GM18858 (cell line): ENCODE data around the gene ACOXL.

ENCODE experiments used
- ATAC-seq: cut with Tn5 transposase; IDR thresholded peaks from one replicate; pipeline ENCODE4 v1.9.1; 2021; ENCODE audit not compliant: unreplicated experiment

The ACOXL gene

DNA sequence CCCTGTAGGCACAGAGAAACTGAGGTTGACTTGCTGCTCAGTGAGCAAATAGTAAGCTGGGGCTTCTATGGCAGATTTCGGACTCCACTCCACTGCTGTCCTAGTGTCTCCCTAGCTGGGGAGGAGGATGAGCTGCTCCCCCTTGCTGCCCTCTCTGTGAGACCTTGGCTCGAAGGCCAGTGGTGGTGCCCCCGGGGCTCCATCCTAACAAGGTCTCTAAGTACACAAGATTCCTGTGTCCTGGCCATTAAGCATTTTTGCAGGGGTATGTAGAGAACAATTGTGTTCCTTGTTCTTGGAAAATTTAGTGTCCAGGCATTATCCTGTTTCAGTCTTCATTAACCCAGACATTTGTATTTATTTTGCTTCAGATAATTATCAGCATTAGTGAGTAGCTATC, 367.0 kb downstream of the ACOXL start:
- ATAC-seq: no peak

DNA sequence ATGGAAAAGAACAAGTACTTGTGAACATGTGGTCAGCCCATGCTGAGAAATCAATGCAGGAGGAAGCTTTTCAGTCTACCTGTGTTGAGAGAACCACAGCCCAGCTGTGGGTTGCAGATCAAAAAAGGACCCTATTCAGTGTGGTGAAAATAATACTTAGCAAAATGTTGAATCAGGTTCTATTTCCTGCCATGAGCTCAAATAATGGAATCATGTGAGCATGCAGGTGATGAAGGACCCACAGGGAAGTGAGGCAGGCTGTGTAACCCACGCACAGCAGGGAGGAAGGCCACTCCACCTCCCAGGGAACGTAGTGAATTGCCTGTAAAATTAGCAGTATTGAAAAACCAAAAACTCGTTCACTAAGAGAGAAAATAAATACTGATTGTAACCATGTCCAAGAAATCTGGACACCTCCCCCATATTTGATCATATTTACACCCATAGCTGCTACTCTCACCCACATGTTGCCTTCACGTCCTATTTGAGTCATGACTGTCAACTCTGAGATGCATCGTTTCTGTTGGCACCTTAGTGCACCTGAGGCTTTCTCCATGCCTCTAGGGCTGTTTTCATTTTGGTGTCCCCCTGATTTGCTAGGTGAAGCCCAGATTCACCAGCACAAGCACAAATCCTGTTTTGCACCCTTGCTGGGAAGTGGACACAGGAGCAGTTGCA, 367.9 kb downstream of the ACOXL start:
- peak; percentile 24 for ATAC-seq

DNA sequence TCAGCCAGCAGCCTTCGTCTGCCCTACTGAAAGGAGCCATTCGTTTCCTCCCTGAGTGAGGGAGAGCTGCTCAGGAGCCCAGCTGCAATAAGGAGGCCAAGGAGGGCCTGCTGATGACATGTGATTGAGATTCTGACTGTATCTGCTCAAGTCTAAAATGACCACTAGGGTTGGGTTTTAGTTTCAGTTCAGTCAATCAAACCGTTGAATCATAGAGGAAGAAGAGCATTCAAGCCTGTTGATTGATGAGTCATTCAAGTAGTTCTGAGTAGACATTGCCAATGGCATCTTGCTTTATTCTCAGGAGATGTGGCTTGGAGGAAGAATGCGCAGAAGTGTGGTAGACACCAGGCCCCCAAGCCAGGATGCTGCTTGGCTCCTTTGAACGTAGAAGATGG, 368.4 kb downstream of the ACOXL start:
- peak; percentile 70 for ATAC-seq

DNA sequence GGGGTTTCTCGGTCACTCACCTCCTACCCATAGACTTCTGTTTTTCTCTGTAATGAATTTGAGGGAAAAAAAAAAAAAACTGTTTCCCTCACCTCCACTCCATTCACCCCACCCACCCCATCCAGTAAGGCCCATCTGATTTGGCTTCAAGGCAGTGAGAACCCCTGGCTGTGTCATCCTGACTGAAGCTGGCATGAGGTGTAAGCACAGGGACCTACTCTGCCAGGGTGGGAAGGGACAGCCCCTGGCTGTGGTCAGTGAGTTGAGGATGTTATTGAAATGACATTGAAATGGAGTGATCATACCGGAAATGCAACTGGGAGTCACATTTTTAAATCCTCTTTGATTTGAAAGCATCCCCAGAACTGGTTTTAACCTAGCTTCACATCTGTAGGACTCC, 369.2 kb downstream of the ACOXL start:
- ATAC-seq: no peak

DNA sequence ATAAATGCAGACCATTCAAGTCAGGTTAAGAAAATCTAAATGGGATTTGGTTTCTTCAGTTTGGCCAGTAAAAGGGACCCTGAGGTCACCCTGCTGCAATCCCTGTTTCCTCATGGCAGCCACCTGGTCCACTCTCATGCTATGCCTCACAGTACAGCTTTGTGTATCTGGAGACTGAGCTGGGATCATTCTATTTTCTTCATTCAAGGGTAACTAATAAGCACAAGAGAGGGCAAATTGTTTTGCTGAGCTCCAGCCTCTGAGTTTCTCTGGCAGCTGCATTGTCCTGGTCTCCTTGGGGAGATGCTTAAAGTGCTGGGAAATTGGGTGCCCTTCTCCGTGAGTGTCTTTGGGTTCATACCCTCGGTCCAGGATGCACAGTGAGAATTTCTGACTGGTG, 369.8 kb downstream of the ACOXL start:
- ATAC-seq: no peak

DNA sequence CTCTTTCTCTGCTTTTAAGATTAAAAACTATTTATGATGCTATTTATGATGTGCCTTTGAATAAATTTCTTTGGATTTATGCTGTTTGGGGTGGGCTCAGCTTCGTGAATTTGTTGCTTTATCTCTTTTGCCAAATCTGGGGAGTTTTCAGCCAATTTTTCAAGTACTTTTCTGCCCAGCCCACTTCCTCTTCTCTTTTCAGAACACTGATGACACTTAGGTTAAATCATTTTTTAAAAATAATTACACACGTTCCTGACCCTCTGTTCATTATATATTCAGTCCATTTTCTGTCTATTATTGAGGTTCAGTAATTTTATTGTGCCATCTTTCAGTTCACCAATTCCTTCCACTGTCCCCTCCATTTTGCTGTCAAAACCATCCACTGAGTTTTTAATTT, 373.6 kb downstream of the ACOXL start:
- ATAC-seq: no peak

DNA sequence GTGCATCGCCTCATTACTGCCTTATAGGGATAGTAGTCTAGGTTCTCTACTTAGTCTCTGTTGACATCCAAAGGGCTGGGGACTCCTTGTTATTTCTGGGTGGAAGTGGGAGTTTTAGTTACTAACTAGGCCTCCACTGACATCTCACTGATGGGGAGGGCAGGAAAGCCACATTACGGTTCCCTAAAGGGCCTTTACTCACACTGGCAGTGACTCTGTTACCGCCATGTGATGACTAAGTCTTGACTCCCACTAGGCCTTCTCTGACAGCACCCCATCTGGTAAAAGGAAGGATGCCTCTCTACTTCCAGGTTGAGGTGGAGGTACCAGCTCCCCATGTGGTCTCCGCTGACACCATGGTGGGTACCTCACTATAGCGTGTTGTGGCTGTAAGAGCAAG, 374.3 kb downstream of the ACOXL start:
- ATAC-seq: no peak

DNA sequence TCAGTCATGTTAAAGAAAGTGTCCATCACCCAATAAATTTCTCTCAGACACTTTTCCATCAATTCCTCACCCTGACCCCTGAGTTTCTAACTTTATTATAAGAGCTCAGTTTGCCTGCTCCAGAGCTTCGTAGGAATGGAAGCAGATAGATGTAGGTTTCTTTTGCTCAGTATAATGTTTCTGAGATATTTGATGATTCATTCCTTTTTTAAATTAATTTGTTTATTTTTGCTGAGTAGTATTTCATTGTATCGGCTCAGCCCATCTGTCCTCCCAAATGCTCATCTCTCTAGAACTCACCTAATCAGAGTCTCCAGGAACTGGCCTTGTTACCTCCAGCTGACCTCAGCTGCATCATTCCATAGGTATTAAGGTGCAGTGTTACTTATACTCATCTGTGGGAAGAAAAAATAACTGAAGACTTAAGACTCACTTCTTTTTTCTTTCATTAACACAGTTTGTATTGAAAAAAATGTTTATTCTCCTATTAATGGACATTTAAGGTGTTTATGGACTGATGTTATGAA, 376.4 kb downstream of the ACOXL start:
- no peak for ATAC-seq

DNA sequence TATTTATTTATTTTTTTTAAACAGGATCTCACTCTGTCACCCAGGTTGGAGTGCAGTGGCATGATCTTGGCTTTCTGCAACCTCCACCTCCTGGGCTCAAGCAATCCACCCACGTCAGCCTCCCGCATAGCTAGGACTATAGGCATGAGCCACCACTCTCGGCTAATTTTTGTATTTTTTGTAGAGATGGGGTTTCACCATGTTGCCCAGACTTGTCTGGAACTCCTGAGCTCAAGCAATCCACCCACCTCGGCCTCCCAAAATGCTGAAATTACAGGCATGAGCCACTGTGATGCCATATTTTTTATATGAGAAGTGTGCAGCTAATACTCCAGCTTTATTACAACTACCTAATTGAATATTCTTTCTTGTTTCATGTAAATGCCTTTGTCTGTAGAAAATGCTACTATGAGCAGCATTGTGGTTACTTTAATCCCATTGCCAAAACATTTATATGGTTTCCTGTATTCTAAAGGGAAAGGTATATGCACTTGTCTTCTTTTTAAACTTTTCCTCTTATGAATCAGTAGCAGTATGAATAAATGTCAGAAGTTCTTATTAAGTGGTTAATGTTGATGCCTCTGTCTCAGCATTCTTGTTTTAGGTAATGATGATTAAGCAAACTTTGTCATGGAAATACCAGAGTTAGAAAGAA, 378.9 kb downstream of the ACOXL start:
- ATAC-seq: no peak

DNA sequence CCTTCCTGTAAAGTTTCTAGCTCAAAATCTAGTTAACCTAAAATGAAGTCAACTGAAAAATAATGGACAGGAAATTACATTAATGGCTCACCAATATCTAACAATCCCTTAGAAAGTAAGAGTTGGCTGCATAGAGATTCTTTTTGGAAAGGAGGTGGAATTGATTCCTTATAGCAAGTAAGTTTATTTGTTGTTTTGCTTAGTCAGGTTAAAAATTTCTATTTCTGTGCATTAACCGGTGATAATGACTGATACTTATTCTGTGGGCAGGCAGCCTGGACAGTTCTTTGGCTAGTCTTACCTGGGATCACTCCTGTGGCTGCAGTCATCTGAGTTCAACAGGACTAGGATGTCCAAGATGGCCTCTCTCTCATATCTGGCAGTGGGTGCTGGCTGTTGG, 381.5 kb downstream of the ACOXL start:
- no peak for ATAC-seq

DNA sequence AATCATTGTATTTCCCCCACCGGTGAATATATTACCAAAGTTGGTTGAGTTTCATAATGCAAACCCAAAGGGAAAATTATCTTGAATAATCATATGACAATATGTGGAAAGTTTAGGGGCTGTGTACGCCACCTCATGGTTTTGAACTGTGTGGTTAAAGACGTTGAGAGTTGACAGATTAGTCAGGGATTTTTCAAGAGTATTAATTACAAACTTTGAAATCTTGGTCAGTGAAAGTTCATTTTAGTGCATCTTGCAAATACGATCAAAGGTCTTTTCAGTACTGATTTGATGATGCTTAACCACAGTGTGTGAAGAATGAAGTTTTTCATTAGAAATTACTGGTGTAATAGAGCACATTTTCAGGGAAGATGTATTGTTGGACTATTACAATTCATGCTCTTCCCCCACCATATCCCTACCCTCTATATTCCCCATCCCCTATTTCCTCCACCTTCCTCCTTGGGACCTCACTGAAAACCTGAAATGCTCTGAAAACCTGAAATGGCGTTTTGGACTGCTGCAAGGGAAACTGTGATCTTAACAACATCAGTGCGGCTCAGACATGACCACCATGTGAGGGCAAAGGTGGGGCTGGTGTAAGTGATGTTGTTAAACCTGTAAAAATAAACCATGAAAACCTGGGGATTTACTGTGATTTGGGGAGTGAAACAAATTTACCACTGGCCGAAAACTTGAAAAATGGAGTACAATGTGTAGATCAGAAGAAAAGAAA, 383.8 kb downstream of the ACOXL start:
- ATAC-seq: no peak

DNA sequence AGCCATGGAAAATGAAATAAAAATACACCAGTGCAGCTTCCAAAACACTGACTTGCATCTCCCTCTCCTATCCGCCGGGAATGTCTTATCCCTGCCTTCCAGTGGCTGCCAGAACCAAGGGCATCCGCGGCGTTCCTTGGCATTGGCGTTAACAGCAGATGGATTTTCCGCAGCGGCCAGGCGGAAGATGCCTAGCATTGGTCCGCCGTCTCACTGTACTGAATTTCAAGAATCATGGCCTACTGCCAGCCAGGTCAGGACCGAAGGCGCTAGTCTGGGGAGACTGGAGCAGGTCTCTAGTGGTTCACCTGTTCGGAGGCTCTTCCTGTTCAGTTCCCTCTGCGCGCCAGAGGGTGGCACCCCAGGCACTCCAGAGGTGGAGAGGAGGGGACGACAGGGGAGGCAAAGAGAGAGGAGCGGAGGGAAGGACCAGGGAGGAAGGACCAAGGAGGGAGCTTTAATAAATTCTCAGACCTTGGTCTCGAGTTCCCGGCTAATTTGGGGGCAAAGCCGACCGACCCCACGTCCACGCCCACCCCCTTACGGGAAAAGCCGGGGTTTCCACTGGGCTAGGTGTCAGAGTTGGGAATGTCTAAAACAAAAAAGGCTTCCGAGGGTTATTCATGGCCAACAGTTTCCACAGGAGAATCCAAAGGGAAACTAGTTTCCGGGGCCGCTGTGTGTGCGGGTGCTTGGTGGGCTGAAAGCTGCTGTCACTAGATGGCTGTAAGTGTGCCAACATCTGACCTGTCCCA, 384.6 kb downstream of the ACOXL start:
- ATAC-seq: no peak

DNA sequence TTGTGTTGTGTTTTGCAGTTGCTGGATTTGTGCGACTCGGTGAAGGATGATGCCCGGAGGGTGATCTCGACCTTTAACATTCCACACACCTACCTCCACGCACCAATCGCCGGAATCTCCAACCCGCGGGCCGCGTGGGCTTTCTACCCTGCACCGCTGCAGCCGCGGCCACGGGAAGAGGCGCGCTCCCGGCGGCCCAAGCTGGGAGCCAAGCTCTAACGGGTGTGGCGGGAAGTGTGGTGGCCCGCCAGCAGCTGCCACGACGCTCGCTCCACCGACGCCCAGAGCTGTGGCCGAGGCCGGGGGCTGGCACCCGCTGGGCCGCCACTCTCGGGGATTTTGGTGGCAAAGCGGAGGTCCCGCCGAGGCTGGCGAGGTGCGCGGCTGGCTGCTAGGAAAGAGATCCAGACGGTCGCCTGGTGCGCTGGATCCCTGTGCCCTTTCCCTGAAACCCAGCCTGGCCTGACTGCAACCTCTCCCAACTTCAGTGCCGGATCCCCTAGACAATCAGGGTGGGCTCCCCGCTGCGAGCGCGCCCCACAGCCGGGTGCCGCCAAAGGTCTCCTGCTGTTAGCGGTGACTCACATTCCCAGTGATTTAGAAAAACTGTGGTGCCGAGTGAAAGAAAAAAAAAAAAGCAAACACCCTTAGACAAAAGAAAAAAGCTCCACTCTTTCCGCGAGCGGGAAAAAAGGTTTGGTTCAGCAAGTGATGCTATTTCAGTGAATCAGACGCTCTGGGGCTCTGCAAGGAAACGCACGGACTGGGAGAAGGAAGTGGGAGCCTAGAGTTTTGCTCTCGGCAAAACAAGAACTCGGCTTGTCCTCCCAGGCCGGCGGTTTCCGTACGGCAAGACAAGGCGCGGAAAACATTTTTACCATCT, 385.5 kb downstream of the ACOXL start:
- no peak for ATAC-seq

DNA sequence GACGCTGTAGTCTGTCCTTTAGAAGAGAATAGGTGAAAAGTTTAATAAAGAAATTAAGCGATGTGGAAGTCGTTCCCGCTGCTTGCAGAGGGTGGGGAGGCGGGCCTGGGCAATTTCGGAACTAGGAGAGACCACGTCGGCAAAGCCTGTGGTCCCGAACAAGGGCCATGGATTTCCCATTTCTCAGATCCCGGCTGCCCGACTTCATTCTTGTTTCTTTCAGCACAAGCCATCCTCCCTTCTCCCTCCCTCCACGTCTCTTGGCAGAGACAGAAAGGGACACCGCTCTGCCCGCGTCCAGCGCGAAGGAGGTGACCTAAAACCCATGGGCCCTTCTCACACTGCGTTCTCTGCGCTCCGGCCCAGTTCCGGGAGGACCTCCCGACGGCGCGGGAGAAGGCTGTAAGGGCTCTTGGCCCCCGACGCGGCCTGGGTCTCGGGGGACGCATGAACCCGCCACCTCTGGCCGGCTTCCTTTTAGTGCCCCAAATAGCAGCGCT, 386.2 kb downstream of the ACOXL start:
- ATAC-seq: no peak

DNA sequence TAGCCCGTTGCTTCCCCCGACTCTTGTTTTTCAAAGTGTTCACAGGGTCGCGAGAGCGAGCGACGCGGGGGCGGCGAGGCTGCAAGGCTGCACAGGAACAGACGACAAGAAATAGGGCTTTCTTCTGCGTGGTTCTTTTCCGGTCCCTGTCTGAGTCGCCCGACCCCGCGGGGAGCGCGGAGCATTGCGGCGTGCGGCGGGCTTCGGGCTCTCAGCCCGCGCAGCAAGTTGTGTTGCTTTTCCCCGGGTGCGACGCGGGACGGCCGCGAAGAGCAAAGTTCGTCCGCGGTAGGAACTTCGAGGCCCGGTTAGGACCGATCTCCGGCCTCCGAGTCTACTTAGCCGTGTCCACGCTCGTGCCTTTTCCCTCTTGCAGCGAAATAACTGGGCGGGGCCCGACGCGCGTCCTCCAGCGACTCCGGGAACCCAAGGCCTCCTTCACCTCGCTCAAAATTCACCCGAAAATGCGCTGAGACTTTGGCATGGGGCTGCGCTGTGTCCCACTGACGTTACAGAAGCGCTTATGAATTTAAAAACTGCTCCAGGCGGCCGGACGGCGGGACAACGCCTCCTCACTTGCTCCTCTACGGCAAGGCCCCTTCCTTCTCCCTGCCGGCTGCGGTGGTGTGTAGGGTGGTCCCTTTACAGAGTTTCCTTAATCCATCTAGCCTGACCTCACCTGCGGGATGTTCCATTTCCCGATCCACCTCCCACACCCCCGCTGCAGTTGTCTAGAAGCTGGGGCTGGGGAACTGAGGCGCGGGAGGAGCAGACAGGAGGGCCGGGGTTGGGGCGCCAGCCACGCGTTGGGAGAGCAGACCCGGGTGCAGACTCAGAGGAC, 386.8 kb downstream of the ACOXL start:
- no peak for ATAC-seq

DNA sequence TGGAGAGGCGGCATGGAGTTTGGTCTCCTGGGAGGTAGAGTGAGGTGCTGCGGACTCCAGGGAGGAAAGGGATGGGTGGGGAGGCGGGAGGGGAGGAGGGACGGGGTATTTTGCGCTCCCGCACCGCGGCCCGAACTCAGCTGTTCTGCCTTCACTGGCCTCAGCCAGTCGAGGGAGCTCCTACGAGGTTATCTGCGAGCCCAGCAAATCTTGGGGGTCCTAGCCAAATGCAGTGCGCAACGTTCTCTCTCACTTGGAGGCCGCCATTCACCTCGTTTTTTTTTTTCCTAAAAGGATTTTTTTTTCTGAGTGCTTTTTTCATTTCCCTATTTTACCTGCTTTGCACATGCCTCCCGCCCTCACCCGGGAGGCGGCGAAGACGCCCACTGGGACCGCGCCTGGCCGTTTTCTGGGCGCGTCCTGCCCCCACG, 387.5 kb downstream of the ACOXL start:
- no peak for ATAC-seq

DNA sequence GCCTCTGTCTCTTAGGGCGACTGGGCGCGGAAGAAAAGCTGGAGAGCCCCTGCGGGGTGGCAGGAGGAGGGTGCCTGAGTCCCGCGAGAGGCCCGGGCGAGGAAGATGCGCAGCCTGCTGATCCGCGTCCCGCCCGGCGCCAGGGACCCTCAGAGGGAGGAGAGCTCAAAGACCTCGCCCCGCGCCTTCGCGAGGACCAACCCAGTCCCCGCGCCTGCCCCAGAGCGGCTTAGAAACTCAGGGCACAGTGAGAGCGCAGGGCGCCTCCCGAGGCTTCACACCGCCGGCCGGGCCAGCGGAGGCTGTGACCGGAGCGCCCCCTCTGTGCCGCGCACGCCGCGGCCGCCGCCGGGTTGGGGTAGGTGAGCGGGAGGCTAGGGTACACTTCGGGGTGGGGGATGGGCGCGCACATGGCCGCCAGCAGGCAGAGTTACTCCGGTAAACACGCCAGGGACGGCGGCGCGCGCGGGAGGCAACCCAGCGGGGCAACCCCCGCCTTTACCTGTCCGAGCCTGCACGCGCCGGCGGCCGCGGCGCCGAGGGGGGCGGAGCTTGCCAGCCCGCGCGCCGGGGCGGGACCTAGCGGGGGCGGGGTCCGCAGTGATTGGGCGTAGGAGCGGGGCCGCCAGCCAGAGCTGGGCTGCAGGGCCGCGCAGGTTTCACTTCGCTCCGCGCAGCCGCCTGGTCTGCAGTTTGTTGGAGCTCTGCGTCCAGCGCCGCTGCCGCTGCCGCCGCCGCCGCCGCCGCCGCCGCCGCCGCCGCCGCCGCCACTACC, 388.1 kb downstream of the ACOXL start, which contains the start of gene BCL2L11:
BCL2L11 (plus strand) TSS at position 662 of the 775 bp plus-strand sequence. CDS start 2,832 bp downstream, outside the sequence.
- peak; percentile 38 for ATAC-seq
